H9 (cell line): ENCODE data around the gene CUBN. TPM values are rescaled to one million over a fixed set of nuclear protein-coding genes. Genes with fewer than 3 reads are reported as not detected.

Source experiments
- DNase-seq: peaks from one replicate; pipeline ENCODE4 v3.0.0-alpha.2; 2017
- H2AFZ ChIP-seq: one replicate; pipeline ENCODE4 v1.6.1; 2013; ENCODE audit warnings: mild to moderate bottlenecking, low read length, control low read depth, moderate library complexity
- H2AK5ac ChIP-seq: 2 replicates; pipeline ENCODE4 v1.6.1; 2013; ENCODE audit warnings: low read length, control low read depth, mixed read lengths; ENCODE audit not compliant: insufficient read length
- H2BK120ac ChIP-seq: one replicate; pipeline ENCODE4 v1.6.1; 2013; ENCODE audit warnings: low read depth, mild to moderate bottlenecking, low read length, control low read depth, inconsistent platforms; ENCODE audit not compliant: poor library complexity, severe bottlenecking
- H2BK12ac ChIP-seq: 2 replicates; pipeline ENCODE4 v1.6.1; 2013; ENCODE audit warnings: low read length, control low read depth, mixed read lengths, low read depth; ENCODE audit not compliant: insufficient read length
- H2BK15ac ChIP-seq: 2 replicates; pipeline ENCODE4 v1.6.1; 2013; ENCODE audit warnings: low read depth, low read length, control low read depth
- H2BK20ac ChIP-seq: one replicate; pipeline ENCODE4 v1.6.1; 2013; ENCODE audit warnings: low read depth, mild to moderate bottlenecking, low read length, control low read depth, inconsistent platforms; ENCODE audit not compliant: poor library complexity, severe bottlenecking
- H2BK5ac ChIP-seq: 2 replicates; pipeline ENCODE4 v1.6.1; 2013; ENCODE audit warnings: low read length, control low read depth, mixed read lengths; ENCODE audit not compliant: insufficient read length
- H3K14ac ChIP-seq: 2 replicates; pipeline ENCODE4 v1.6.1; 2013; ENCODE audit warnings: low read length, control low read depth; ENCODE audit not compliant: insufficient read depth
- H3K18ac ChIP-seq: 2 replicates; pipeline ENCODE4 v1.6.1; 2013; ENCODE audit warnings: low read depth, mild to moderate bottlenecking, mixed read lengths, low read length, control low read depth; ENCODE audit not compliant: insufficient read length
- H3K23ac ChIP-seq: 2 replicates; pipeline ENCODE4 v1.6.1; 2013; ENCODE audit warnings: low read length, control low read depth, mixed read lengths, low read depth; ENCODE audit not compliant: insufficient read length
- H3K23me2 ChIP-seq: 2 replicates; pipeline ENCODE4 v1.6.1; 2013; ENCODE audit warnings: low read depth, mild to moderate bottlenecking, mixed read lengths, low read length, control low read depth; ENCODE audit not compliant: insufficient read length, poor library complexity, severe bottlenecking
- H3K27ac ChIP-seq: 2 replicates; pipeline ENCODE4 v1.5.1; 2013; ENCODE audit warnings: low read length, control low read depth, mixed read lengths, low read depth; ENCODE audit not compliant: insufficient read length
- H3K27me3 ChIP-seq: 2 replicates; pipeline ENCODE4 v1.6.1; 2013; ENCODE audit warnings: low read length, control low read depth, inconsistent platforms; ENCODE audit not compliant: insufficient read depth
- H3K4ac ChIP-seq: 2 replicates; pipeline ENCODE4 v1.6.1; 2013; ENCODE audit warnings: low read depth, mild to moderate bottlenecking, control low read depth, inconsistent platforms, low read length, moderate library complexity
- H3K4me1 ChIP-seq: 2 replicates; pipeline ENCODE4 v1.6.1; 2013; ENCODE audit warnings: low read length, control low read depth, inconsistent platforms; ENCODE audit not compliant: insufficient read depth
- H3K4me2 ChIP-seq: 2 replicates; pipeline ENCODE4 v1.6.1; 2013; ENCODE audit warnings: low read length, control low read depth, mixed read lengths; ENCODE audit not compliant: insufficient read length, insufficient read depth
- H3K56ac ChIP-seq: 2 replicates; pipeline ENCODE4 v1.6.1; 2013; ENCODE audit warnings: low read depth, mild to moderate bottlenecking, mixed read lengths, low read length, control low read depth; ENCODE audit not compliant: insufficient read length
- H3K79me1 ChIP-seq: 2 replicates; pipeline ENCODE4 v1.6.1; 2013; ENCODE audit warnings: low read depth, mild to moderate bottlenecking, moderate library complexity, low read length, control low read depth, inconsistent platforms; ENCODE audit not compliant: insufficient read depth, poor library complexity, severe bottlenecking
- H3K79me2 ChIP-seq: 2 replicates; pipeline ENCODE4 v1.6.1; 2013; ENCODE audit warnings: low read length, control low read depth, inconsistent platforms; ENCODE audit not compliant: insufficient read depth
- H3K9ac ChIP-seq: 2 replicates; pipeline ENCODE4 v1.6.1; 2013; ENCODE audit warnings: low read length, control low read depth, mixed read lengths; ENCODE audit not compliant: insufficient read length; ENCODE audit errors: extremely low read depth
- H3K9me3 ChIP-seq: one replicate; pipeline ENCODE4 v1.6.1; 2013; ENCODE audit warnings: low read depth, low read length, inconsistent platforms; ENCODE audit not compliant: control insufficient read depth
- H3T11ph ChIP-seq: one replicate; pipeline ENCODE4 v1.6.1; 2013; ENCODE audit warnings: mild to moderate bottlenecking, low read length, control low read depth, inconsistent platforms
- H4K20me1 ChIP-seq: one replicate; pipeline ENCODE4 v1.6.1; 2013; ENCODE audit not compliant: control insufficient read depth, insufficient read length, insufficient read depth
- H4K5ac ChIP-seq: 2 replicates; pipeline ENCODE4 v1.6.1; 2013; ENCODE audit warnings: low read depth, mild to moderate bottlenecking, mixed read lengths, low read length, control low read depth; ENCODE audit not compliant: insufficient read length
- H4K8ac ChIP-seq: replicated peaks from 2 replicates; pipeline ENCODE4 v1.6.1; 2013; ENCODE audit warnings: low read length, control low read depth, mixed read lengths, low read depth; ENCODE audit not compliant: insufficient read length
- H4K91ac ChIP-seq: 2 replicates; pipeline ENCODE4 v1.6.1; 2013; ENCODE audit warnings: low read depth, mild to moderate bottlenecking, moderate library complexity, mixed read lengths, low read length, control low read depth; ENCODE audit not compliant: insufficient read length
- H3K27ac Mint-ChIP-seq, 3 experiments: 2 replicates in 2 of 3; 3 replicates in 1 of 3; pipeline ENCODE4 v1.8.0; 2020 to 2021; ENCODE audit warnings: mixed read lengths in 3 of 3, mild to moderate bottlenecking in 1 of 3, moderate library complexity in 1 of 3
- H3K27me3 Mint-ChIP-seq: 2 replicates; pipeline ENCODE4 v1.8.0; 2021; ENCODE audit warnings: low read depth, mild to moderate bottlenecking, moderate library complexity, mixed read lengths
- H3K36me3 Mint-ChIP-seq, 3 experiments: 2 replicates in 2 of 3; 3 replicates in 1 of 3; pipeline ENCODE4 v1.8.0; 2020 to 2021; ENCODE audit warnings: low read depth in 3 of 3, mixed read lengths in 3 of 3; ENCODE audit not compliant: insufficient read depth in 1 of 3
- H3K4me1 Mint-ChIP-seq, 2 experiments: 2 replicates each; pipeline ENCODE4 v1.8.0; 2020; ENCODE audit warnings: mixed read lengths in 2 of 2
- H3K4me3 Mint-ChIP-seq, 2 experiments: 2 replicates in 1 of 2; 3 replicates in 1 of 2; pipeline ENCODE4 v1.8.0; 2020 to 2021; ENCODE audit warnings: mild to moderate bottlenecking in 2 of 2, mixed read lengths in 2 of 2, moderate library complexity in 1 of 2
- H3K9me3 Mint-ChIP-seq, 2 experiments: 2 replicates in 1 of 2; 3 replicates in 1 of 2; pipeline ENCODE4 v1.8.0; 2020; ENCODE audit warnings: mild to moderate bottlenecking in 2 of 2, mixed read lengths in 2 of 2, moderate library complexity in 1 of 2
- CTCF ChIP-seq: fragments of 200-600 bp; sonication (generic); conservative IDR thresholded peaks from 3 replicates; pipeline ENCODE4 v1.8.0; 2021; ENCODE audit warnings: antibody characterized with exemption, mild to moderate bottlenecking
- WGBS: extraction: QIAGEN DNeasy Blood & Tissue Kit; methylation state at CpG from one replicate; pipeline ENCODE4 v1.1.7; 2013; ENCODE audit warnings: missing lambda C conversion rate, low lambda C conversion rate, mixed read lengths; ENCODE audit not compliant: insufficient read length; ENCODE audit errors: extremely low coverage; 5-methylcytosine and 5-hydroxymethylcytosine counted together
- total RNA-seq: library from RNA; stranded (reverse); gene quantifications from 2 replicates; pipeline ENCODE4 v1.2.1, GENCODE V29; 2021

CUBN gene
- total RNA-seq, 1 experiment from 2014 or later, result 0.26 TPM

- Histone ChIP-seq H3K79me1 (no peaks in the 10 kb centered on the region), H3K23me2 (no peaks in the 10 kb centered on the region), H3K4ac (no peak overlapping the region), H2BK5ac (no peak overlapping the region), H3K9ac (no peak overlapping the region), H3K14ac (no peak overlapping the region), H4K91ac (no peak overlapping the region), H4K8ac (no peak overlapping the region), H3K27me3 (no peaks in the 10 kb centered on the region), H2BK20ac (no peak overlapping the region), H2AFZ (peak overlapping the region; percentile 57), H3K9me3 (no peaks in the 10 kb centered on the region), H4K20me1 (no peaks in the 10 kb centered on the region), H2BK15ac (no peak overlapping the region), H3K79me2 (no peaks in the 10 kb centered on the region), H3K18ac (no peak overlapping the region), H2AK5ac (no peak overlapping the region), H2BK12ac (no peak overlapping the region), H2BK120ac (no peak overlapping the region), H4K5ac (no peak overlapping the region), H3K23ac (no peak overlapping the region), H3K4me1 (no peaks in the 10 kb centered on the region), H3T11ph (no peak overlapping the region), H3K4me2 (no peak overlapping the region), H3K27ac (no peak overlapping the region), H3K56ac (no peak overlapping the region)
- no CpG with 5 or more reads among the region's 4 CpGs for WGBS
- Mint-ChIP-seq H3K27me3 (no peaks in the 10 kb centered on the region), H3K36me3 (no peaks in the 10 kb centered on the region), H3K27ac (no peak overlapping the region), H3K4me3 (no peak overlapping the region), H3K9me3 (no peaks in the 10 kb centered on the region), H3K4me1 (peaks cover 22 to 23% of the 10 kb centered on the region in 2 experiments)
- no peak for DNase-seq
- peak; percentile 53 for TF ChIP-seq CTCF
Observed at GRCh38 chr10:16853201-16853600, 276.4 kb downstream of the CUBN start.
